ENCODE results near the gene C17orf67. TPM values are rescaled to one million over a fixed set of nuclear protein-coding genes. Genes with fewer than 3 reads are reported as not detected.

The C17orf67 gene
- total and polyA plus RNA-seq, 2 experiments from 2014 or later, result 1.0 to 3.7 TPM

GRCh38 chr17:56866076-56866475 is 32.4 kb upstream of the C17orf67 start:
- H2AFZ ChIP-seq, result no peak overlapping the region
- no peaks in the 10 kb centered on the region for H3K27me3 ChIP-seq (ENCODE audit: insufficient read depth)
- H3K36me3 ChIP-seq (ENCODE audit: insufficient read depth), result no peaks in the 10 kb centered on the region
- H3K4me3 ChIP-seq, result no peak overlapping the region
- no peaks in the 10 kb centered on the region for H3K9me3 Mint-ChIP-seq
- H3K27me3 Mint-ChIP-seq (ENCODE audit: insufficient read depth, low read depth, poor library complexity), result no peaks in the 10 kb centered on the region
- 0 out of 3 replicates have a peak, but pooled peaks cover 3% of the 10 kb centered on the region for H3K36me3 Mint-ChIP-seq (ENCODE audit: low read depth)
- H3K9me2 ChIP-seq (ENCODE audit: insufficient read depth), result no peaks in the 10 kb centered on the region
- H3K4me3 Mint-ChIP-seq, result no peak overlapping the region
- no peaks in the 10 kb centered on the region for H3F3A ChIP-seq (replicated peaks; ENCODE audit: low read depth)
- H3K4me1 Mint-ChIP-seq, result no peaks in the 10 kb centered on the region; the same call in 2 of the 3 replicates
- DNase-seq (ENCODE audit: low spot score) (no peak), ATAC-seq (no peak)
- H3K27ac Mint-ChIP-seq, result no peak overlapping the region
- TF ChIP-seq ZNF114 (CRISPR knock-in tag; IDR thresholded peaks at IDR 0.05), result no peak
- TF ChIP-seq EZH2 (IDR thresholded peaks at IDR 0.05; ENCODE audit: low read depth, unreplicated experiment), result no peak
- no peak for TF ChIP-seq CTCF (conservative IDR thresholded peaks at IDR 0.05; ENCODE audit: low read depth in 2 of 2)
- no peak for TF ChIP-seq ZNF331 (CRISPR knock-in tag; IDR thresholded peaks at IDR 0.05; ENCODE audit: low read depth)
- TF ChIP-seq CREB1 (CRISPR knock-in tag; IDR thresholded peaks at IDR 0.05; ENCODE audit: low read depth), result no peak
- TF ChIP-seq JUNB (IDR thresholded peaks at IDR 0.05; ENCODE audit: unreplicated experiment), result no peak
- no peak for TF ChIP-seq ETS1 (IDR thresholded peaks at IDR 0.05)
- no peak for TF ChIP-seq POLR2AphosphoS5 (IDR thresholded peaks at IDR 0.05; ENCODE audit: low read depth)
- TF ChIP-seq NANOG (IDR thresholded peaks at IDR 0.05; ENCODE audit: borderline replicate concordance), result no peak
- TF ChIP-seq REST (IDR thresholded peaks at IDR 0.05; ENCODE audit: unreplicated experiment), result no peak
- TF ChIP-seq STAT1 (IDR thresholded peaks at IDR 0.05; ENCODE audit: unreplicated experiment), result no peak
- TF ChIP-seq ZNF462 (CRISPR knock-in tag; IDR thresholded peaks at IDR 0.05), result no peak
- H3K27ac ChIP-seq (ENCODE audit: low read depth), result no peak overlapping the region
- H3K4me1 ChIP-seq (ENCODE audit: insufficient read depth), result no peaks in the 10 kb centered on the region
- H4K20me1 ChIP-seq (replicated peaks; ENCODE audit: insufficient read depth), result no peaks in the 10 kb centered on the region
- H3K79me2 ChIP-seq (replicated peaks; ENCODE audit: insufficient read depth), result no peaks in the 10 kb centered on the region
- no peak overlapping the region for H3K4me2 ChIP-seq

Data from GM23338 (cell line).